DMS53 treated with DMSO at 0.1 percent for 48 hours (cell line): Measurements from ENCODE around the gene CAMKK2.
"Not testable (repeated sequence)": the region's sequence is repeated elsewhere in the genome, so short reads cannot be mapped to it uniquely, and the experiment has no call there.

Source experiments
- DNase-seq: peaks from one replicate; lab custom pipeline; 2025; ENCODE audit not compliant: unreplicated experiment; lab: John Stamatoyannopoulos, UW

The CAMKK2 gene

DNA sequence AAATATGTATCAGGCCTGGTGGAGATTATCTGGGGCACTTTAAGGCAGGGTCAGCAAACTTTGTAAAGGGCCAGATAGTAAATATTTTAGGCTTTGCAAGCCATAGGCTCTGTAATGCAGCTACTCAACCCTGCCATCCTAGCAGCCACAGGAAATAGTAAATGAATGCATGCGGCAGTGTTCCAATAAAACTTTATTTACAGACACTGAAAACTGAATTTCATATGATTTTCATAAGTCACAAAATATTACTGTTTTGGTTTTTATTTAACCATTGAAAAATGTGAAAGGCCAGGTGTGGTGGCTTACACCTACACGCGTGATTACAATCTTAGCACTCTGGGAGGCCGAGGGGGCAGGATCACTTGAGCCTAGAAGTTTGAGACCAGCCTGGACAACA is 3.2 kb upstream of the CAMKK2 start:
- no peak for DNase-seq

DNA sequence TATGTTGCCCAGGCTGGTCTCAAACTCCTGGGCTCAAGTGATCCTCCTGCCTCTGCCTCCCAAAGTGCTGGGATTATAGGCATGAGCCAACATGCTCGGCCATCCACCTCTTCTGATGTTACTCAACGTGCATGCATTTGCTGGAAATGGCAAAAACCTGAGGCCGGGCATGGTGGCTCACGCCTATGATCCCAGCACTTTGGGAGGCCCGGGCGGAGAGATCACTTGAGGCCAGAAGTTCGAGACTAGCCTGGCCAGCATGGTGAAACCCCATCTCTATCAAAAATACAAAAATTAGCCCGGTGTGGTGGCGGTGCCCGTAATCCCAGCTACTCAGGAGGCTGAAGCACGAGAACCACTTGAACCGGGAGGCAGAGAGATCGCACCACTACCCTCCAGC is 1.9 kb upstream of the CAMKK2 start:
- not testable (repeated sequence) for DNase-seq

DNA sequence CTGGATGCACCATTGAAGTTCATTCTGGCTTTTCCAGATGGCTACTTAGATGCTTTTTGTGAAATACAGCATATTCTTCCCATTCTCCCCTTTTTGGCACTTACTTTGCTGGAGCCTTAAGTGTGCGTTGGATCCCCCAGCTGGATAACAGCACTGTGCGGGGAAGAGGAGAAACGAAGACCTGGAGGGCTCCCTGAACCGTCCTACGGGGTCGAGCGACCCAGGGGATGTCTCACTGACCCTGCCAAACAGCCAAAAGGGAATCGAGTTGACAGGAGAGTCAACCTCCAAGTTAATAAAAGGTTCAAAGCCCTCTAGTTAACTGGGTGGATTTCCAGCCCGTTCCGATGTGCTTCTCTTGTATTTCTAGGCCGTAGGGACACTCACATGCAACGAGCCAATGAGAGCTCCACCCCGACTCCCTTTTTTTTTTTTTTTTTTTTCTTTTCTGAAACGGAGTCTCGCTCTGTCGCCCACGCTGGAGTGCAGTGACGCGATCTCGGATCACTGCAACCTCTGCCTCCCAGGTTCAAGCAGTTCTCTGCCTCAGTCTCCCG is 1.0 kb upstream of the CAMKK2 start:
- peak; percentile 73 for DNase-seq

GRCh38 chr12:121295746-121296617 is 527 bp downstream of the CAMKK2 start:
- no peak for DNase-seq

- DNase-seq: no peak
Observed at GRCh38 chr12:121295116-121295745, 1.3 kb downstream of the CAMKK2 start.

GRCh38 chr12:121294151-121294889 is 2.2 kb downstream of the CAMKK2 start:
- no peak for DNase-seq

- DNase-seq: no peak
Observed at GRCh38 chr12:121293603-121294002, 2.9 kb downstream of the CAMKK2 start.

DNA sequence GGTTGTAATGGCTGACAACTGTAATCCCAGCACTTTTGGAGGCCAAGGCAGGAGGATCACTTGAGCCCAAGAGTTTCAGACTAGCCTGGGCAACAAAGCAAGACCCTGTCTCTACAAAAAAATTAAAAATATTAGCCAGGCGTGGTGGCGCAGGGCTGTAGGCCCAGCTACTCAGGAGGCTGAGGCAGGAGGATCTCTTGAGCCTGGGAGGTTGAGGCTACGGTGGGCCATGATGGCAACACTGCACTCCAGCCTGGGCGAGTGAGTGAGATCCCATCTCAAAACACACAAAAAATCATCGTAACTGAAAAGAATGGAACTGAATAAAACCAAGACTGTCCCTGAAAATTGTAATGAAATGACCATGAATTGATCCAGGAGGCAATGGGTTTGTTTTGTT is 6.1 kb downstream of the CAMKK2 start:
- DNase-seq: no peak

DNA sequence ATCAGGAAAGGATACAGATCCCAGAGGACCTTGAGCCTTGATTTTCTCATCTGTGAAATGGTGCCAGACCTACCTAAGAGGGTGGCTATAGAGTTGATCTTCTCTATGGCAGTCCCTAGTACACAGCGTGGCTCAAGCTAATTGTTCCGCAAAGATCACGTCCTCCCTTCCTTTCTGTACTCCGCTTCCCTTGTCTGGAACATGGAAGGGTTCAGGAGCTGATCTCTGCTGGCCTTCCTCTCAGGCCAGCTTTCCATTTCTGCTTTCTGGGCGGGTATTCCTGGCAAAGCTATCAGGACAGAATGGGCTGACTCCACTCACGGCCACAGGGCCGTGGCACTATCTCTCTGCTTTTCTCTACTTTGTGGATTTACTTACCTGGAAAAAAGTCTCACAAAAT is 6.5 kb downstream of the CAMKK2 start:
- no peak for DNase-seq

DNA sequence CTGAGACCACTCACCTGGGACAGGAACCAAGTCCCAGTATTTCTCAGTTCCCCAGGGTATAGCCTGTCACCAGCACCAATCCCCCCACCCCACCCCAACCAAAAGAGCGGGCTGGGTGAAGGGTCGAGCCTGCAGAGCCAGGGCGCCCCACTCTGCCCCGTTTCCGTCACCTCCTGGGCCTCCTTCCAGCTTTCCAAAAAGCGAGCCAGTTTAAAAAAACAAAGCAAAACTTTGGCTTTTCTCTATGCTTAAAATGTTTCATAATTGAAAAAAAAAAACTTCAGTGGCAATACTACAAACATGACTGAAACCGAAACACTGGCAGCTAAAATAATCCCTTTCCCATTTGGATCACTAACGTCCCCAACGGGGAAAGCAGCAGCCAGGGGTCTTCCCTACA is 7.5 kb downstream of the CAMKK2 start:
- no peak for DNase-seq

DNA sequence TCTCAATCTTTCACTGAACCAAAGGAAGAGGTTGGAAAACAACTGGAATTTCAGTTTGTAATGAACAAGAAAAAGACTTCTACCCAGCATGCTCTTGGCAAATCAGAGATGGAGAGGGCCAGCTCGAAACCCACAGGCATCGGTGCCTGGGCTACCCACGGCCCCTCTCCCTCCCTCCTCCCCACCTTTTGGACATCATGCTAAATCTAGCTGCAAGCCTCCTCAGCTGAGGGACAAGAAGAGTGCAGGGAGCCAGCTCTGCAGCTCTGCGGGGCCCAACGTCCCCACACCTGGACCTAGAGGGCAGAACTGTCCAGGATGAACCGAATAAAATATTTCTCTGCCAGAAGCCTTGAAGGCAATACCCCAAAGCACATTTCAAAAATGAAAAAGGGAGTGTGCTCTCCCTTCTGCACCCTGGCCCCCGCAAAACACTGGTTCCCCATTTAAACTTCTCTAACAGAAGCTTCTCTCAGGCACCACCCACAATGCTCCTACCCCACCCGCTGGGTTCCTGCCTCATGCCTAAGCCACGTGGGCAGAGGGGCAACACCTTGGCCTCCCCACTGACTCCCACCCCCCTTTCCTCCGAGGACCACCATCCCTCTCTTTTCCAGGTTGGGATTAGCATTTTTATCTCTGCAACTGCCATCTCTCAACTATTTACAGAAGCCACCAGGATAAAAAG is 8.2 kb downstream of the CAMKK2 start:
- DNase-seq: no peak

- DNase-seq: no peak
Observed at GRCh38 chr12:121287267-121287954, 9.1 kb downstream of the CAMKK2 start.

- DNase-seq: no peak
Observed at GRCh38 chr12:121285856-121286255, 10.7 kb downstream of the CAMKK2 start.

GRCh38 chr12:121284551-121285390 is 11.7 kb downstream of the CAMKK2 start:
- DNase-seq: no peak

DNA sequence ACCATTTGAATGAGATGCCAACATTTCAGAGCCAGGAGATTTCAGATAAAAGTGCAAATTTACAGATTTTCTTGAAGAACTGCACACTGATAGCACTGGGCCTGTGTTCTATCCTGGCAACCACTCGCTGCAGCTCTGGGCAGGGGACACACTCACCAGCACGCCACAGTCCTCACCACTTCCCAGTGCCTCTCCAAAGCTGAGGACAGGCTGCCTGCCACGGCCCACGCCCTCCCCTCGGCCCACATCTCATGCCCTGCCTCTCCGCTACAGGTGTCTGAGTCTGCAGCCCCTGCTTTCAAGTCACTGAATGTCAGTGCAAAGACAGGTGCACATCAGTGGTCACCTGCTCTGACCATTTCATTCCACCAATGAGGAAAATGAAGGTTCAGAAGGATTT is 12.7 kb downstream of the CAMKK2 start:
- DNase-seq: no peak

- no peak for DNase-seq
Observed at GRCh38 chr12:121283388-121283787, 13.1 kb downstream of the CAMKK2 start.

DNA sequence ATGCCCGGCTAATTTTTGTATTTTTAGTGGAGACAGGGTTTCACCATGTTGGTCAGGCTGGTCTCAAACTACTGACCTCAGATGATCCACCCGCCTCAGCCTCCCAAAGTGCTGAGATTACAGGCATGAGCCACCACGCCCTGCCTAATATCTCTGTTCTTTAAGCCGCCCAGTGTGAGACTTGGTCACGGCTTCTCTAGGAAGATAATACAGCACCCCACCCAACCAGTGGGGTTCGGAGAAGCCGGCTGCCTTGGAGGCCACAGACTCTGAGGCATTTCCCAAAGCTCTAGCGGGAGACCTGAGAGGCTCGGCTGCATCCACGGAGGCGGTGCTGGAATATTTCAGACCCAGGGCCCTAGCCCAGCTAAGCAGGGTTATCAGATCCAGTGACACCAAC is 13.6 kb downstream of the CAMKK2 start:
- not testable (repeated sequence) for DNase-seq

DNA sequence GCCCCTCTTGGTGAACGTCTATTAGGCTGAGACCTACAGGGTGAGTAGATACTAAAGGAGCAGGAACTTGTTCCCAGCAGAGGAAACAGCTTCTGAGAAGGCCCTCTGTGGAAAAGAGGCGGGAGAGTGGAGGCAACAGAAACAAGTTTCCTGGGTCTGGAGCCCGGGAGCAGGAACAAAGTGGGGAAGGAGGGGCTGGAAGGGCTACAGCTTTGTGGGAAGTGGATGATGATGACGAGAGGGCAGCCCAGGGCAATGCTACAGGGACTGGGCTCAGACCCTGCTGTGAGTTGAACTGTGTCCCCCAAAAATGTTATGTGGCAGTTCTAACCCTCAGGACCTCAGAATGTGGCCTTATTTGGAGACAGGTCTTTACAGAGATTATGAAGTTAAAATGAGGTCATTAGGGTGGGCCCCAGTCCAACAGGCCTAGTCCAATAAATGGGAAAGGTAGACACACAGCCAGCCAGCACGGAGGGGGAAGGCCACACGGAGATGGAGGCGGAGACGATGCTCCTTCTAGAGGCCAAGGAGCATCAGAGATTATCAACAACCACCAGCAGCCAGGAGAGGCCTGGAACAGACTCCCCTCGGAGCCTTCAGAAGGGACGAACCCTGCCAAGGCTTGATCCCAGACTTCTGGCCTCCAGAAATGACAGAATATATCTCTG is 14.3 kb downstream of the CAMKK2 start:
- no peak for DNase-seq

GRCh38 chr12:121281116-121281515 is 15.4 kb downstream of the CAMKK2 start:
- not testable (repeated sequence) for DNase-seq
